HG03442 (cell line): ENCODE measurements around the gene FBXL19.

Experiments
- ATAC-seq: cut with Tn5 transposase; IDR thresholded peaks from one replicate; pipeline ENCODE4 v1.9.1; 2021; ENCODE audit warnings: mild to moderate bottlenecking, moderate library complexity; ENCODE audit not compliant: unreplicated experiment

The FBXL19 gene

DNA sequence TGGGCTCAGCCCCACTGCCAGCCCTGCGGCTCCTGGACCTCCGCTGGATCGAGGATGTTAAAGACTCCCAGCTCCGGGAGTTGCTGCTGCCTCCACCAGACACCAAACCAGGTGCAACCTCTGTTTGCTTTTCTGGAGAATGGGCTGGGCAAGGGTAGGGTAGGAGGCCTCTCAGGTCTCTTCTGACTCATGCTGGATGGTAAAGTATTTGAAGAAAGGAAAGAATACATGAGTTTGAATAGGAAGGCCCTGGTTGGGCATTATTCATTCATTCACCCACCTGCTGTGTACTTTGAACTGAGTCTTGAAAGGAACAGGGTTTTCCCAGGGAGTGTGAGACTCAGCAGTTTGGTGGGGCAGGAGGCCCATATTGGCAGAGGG lies 19.0 kb downstream of the FBXL19 start:
- ATAC-seq = no peak

DNA sequence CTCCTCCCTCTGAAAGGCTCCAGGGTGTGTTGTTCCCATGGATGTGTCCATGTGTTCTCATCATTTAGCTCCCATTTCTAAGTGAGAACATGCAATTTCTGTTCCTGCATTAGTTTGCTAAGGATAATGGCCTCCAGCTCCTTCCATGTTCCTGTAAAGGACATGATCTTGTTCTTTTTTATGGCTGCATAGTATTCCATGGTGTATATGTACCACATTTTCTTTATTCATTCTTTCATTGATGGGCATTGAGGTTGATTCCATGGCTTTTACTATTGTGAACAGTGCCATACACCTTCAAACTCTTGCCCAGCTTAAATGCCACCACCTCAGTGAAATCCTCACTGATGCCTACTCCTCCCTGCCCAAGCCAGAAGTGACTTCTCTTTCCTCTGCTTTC lies 21.0 kb downstream of the FBXL19 start:
- no peak for ATAC-seq

DNA sequence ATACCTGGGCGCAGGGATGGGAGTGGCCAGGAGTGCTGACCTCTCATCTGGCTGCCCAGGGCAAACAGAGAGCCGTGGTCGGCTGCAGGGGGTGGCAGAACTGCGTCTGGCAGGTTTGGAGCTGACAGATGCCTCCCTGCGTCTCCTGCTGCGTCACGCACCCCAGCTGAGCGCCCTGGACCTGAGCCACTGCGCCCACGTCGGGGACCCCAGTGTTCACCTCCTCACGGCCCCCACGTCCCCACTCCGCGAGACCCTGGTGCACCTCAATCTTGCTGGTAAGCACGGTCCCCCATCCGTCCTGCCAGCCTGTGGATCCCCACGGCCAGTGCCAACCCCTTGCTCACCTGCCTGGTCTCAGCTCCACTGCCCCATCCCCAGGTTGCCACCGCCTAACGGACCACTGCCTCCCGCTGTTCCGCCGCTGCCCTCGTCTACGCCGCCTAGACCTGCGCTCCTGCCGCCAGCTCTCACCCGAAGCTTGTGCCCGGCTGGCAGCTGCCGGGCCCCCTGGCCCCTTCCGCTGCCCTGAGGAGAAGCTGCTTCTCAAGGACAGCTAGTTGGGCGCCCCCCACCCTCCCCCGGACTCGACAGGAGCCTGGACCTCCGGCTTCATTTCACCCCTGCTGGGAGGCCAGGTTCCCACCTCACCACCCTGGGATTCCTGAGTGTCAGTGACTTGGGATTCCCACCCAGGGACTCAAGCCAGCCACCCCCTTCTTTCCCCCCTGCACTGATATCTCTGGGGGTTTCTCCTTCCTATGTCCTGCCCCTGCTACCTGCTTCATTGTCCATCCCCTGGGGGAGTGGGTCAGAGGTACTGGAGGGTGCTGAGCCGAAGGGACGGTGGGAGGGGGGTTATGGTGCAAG lies 23.5 kb downstream of the FBXL19 start:
- no peak for ATAC-seq

DNA sequence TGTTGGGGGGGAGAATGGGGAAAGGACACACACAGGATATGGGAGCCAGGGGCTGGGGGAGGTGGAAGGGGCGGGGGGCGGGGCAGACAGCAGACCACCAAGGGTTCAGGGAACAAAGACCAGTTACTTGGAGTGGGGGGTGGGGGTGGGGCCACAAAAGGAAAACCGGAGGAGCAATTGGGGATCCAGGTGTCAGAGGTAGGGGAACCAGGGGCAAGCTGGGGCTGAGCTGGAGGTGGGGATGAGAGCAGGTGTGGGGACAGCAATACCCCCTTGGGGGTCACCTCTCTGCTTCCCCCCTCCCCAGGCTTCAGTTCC lies 24.1 kb downstream of the FBXL19 start:
- ATAC-seq = no peak

DNA sequence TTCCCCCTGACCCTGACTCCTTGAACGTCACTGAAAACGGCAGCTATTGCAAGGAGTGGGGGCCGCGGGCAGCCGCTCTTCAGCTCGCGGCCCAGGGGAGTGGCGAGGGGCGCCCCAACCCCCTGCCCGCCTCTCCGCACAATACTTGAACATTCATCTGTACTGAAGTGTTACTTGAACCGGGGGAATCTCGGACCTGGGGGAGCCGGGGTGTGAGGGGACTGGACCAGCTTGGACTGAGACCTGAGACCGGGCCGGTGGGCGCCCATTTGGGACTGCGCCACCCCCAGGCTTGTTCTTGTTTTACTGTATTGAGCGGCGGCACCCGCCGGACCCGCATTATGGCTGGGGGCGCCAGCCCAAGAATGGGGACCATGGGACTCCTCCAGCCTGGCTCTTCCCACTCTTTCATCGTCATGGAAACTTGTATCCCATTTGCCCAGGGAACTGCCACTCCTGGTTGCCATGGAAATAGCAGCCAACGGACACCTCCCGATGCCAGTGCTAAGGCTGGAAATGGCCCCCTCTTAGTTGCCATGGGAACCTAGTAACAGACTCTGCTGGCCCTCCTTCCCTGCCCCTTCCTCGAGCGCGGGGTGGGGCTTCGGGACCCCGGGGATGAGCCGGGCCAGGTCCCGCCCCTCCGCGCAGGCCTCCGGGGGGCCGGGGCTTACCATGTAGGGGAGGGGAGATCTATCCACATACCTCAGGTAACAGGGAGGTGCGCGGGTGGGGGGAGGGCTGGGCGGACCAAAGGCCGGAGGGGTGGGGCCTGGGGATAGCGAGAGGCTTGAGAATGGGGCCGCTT lies 24.7 kb downstream of the FBXL19 start:
- ATAC-seq = no peak

DNA sequence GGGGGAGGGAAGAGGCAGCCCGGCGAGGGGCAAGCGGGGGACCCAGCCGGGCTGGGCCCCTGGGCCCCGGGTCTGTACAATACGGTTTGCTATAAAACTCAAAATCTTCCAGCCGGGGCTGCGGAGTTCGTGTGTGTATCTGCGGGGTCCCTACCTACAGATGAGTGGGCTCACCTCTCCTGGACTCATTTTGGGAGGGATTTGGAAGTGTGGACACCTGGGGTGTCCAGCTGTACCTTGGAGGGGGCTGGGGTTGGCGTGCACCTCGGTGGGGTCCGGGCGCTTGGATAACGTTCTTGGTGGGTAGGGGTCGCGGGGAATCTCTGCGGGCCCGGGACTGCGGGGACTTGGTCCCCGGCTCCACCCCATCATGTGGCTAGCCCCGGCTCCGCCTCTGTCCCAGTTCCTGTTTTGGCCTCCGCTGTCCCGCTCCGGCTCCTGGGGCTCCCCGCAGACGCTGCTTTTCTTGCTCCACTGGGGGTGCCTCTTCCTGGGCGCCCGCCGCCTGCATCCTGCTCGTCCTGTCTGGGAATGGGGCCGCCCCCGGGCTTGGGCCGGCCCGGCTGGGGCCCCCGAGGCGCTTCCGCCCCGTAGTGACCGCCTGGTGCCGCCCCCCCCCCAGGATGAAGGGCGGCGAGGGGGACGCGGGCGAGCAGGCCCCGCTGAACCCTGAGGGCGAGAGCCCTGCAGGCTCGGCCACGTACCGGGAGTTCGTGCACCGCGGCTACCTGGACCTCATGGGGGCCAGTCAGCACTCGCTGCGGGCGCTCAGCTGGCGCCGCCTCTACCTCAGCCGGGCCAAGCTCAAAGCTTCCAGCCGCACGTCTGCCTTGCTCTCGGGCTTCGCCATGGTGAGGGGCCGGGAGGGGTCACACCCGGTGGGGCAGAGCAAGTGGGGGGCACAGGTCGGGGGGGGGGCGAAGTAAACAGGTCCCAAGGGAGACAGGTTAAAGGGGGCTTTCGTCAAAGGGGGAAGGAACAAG lies 25.6 kb downstream of the FBXL19 start, which contains the start of gene ORAI3:
TSS of gene ORAI3 (plus strand) at position 402 of the 983 bp plus-strand sequence. CDS start at position 624, 222 bp downstream.
- peak; percentile 63 for ATAC-seq

DNA sequence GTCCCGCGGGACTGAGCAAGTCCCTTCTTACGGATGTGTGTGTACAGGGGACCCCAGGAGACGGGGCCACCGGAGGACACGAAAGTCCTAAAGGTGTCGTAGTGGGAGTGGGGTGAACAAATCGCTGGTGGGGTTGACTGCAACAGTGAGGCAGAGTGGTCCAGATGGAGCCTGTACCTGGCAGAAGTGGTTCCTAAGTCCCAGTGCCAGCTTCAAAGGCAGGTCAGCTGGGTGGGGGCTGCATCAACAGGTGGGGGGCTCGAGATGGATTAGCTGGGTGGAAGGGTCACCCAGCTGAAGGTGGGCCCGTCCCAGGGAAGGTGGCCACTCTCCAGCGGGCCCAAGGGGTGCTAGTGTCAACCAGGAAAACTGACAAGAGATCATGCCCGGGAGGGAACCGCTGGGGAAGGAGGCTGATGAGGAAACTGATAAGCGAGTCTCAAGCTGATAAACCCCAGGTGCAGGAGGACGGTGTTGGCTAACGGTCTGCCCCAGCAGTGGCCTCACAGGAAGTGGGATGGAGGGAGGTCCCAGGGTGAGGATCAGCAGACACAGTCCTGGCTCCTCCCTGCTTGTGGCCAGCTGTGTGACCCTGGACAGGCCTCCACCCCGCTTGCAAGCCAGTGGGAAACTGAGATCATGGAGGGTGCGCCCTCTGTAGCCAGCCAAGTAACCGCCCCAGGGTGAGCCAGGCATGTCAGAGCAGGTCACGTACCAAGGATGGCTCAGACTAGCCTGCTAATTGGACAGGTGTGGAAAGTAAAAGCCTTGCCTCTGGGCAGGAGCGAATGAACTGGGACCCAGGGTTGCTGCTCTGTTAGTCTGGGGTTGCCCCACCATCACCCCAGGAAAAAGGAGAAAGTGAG lies 26.5 kb downstream of the FBXL19 start:
- ATAC-seq = peak; percentile 56

DNA sequence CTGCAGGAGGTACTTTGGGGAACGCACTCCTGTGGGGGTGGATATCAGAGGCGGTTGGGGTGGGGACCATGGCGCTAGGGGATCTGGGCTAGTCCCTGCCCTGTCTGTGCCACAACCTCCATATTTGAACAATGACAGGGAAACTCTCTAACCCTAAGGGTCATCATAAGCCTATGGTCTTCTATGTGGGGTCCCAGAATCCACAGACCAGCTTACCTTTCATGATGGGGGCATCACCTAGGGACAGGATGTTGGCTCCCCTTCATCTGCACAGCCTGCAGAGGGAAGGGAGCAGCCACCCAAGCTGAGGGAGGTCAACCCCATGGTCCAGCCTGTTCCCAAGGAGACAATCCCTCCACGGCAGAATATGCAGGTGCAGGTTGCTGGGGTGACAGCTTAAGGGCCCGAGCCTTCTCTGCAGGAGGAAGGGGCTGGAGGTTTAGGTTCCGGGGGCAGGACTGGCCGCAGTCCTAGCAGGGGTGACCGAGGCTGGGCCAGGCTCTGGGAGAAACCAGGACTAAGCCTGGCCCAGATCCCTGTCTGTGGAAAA lies 27.2 kb downstream of the FBXL19 start:
- no peak for ATAC-seq

DNA sequence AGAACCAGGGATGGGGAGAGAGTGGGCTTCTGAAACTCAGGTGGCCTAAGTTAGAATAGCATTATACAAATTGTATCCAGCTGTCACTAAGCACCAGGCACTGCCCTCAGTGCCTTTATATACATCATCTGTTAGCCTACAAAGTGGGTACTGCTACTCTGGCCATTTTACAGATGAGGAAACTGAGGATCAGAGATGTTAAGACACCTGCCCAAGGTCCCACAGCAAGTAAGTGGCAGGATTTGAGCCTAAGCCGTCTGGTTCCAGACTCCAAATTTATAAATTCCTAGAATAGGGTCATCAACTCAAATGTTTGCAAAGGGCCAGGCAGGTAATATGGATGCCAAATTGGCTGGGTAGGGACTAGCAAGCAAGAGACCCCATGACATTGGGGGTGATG lies 27.8 kb downstream of the FBXL19 start:
- ATAC-seq = no peak

DNA sequence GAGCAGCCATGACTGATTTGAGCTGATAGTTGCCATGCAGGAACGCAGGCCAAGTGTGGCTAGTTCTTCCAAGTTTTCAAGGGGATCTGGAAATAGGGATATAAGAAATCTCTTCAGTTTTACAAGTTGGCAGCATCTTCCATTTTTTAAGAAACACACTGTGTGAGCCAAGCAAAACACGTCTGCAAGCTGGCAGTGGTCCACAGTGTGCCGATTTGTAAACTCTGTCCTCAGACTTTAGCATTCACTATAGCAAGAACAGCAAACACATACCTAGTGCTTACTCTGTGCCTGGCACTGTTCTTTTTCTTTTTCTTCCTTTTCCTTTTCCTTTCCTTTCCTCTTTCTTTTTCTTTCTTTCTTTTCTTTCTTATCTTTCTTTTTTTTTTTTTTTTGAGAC lies 28.4 kb downstream of the FBXL19 start:
- no peak for ATAC-seq

DNA sequence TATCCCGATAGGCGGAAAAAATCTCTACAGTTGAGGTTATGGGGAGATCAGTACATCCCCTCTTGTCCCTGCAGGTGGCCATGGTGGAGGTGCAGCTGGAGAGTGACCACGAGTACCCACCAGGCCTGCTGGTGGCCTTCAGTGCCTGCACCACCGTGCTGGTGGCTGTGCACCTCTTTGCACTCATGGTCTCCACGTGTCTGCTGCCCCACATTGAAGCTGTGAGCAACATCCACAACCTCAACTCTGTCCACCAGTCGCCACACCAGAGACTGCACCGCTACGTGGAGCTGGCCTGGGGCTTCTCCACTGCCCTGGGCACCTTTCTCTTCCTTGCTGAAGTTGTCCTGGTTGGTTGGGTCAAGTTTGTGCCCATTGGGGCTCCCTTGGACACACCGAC lies 29.7 kb downstream of the FBXL19 start:
- ATAC-seq = no peak

DNA sequence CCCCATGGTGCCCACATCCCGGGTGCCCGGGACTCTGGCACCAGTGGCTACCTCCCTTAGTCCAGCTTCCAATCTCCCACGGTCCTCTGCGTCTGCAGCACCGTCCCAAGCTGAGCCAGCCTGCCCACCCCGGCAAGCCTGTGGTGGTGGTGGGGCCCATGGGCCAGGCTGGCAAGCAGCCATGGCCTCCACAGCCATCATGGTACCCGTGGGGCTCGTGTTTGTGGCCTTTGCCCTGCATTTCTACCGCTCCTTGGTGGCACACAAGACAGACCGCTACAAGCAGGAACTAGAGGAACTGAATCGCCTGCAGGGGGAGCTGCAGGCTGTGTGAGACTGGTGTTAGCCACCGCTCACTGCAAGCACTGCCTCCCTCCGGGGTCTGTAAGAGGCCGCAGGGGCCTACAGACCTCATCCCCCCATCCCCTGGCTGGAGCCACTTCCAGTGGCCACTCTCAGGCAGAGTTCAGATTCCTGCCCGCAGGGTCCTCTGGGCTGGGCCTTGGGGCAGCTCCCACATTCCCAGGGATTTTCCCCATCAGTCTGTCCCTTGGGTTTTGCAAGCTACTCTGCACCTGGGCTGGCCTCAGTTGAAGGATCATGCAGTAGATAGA lies 30.2 kb downstream of the FBXL19 start:
- ATAC-seq = no peak

DNA sequence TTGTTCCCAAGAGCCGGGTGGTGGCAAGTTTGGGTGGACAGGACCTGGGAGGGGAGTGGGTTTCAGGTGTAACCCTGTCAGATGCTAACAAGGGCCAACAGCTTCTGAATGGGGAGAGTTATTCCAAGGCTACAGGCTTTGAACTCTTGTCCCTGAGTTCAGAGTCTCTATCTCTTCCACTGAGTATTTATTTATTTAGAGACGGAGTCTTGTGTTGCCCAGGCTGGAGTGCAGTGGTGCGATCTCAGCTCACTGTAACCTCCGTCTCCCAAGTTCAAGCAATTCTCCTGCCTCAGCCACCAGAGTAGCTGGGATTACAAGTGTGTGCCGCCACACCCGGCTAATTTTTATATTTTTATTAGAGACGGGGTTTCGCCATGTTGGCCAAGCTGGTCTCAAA lies 31.6 kb downstream of the FBXL19 start:
- no peak for ATAC-seq

DNA sequence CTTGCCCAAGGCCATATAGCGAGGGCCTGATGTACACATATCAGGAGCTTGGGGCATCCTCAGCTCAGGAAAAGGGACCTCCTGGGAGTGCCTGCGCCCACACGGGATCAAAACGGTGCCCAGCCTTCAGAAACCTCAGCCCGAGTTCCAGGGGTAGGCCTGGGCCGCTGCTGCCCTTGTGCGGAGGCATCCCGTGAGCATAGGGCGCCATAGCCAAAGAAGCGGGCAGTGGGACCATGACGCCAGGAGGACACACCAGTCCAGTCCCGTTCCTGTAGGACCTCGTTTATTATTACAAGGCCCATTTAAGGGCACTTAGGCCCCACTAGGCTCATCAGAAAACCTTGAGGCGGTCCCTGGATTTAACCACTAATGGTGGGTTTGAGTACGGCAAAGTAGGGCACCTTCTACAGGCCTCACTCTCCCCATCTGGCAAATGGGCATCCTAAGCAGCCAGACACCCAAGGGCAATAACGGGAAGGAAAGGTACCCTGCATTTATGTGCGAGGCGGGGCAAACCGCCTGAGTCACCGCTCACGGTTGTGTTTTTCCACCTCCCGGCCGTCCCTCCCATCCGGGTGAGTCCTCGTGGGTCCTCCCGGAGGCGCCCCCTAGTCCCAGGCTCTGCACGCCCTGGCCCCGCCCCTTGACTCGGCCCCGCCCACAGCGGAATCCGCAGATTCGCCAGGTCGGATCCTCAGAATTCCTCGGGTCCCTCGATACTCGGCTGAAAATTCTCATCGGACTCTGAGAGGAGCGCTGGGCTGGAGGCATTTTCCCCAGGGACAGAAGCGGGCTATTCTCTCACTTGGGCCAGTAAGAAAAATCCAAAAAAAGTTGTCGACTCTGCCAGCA lies 33.5 kb downstream of the FBXL19 start:
- ATAC-seq = peak; percentile 36

DNA sequence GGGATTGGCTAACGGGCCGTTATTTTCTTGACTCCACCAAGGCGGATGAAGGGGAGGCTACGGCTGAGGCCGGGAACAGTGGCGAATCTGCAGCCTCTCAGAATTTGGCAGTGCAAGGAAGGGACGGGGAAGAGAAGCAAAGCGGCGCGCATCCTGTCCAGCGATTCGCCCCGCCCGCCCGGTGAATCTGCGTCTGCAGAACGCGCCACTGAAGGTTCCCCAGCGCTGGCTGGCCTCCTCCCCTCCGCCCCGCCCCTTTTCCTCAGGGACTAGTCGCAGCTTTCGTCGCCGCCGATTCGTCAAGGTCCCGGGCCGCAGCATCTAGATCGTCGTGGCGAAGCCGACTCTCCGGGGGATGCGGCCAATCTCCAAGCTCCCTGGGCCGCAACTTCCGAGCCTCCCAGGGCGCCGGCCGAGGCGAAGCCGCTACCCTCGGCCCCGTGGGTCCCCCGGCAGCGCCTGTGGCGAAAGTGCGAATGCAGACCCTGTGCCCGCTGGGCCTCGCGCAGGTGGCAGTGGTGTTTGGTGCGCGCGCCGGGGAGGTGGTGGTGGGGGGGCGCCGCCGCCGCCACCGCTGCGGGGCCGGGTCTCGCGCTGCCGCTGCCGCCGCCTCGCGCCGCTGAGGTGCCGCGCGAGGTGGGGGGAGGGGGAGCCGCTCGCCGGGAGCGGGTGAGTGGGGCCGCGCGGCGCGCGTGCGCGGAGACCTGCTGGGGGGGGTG lies 34.2 kb downstream of the FBXL19 start, which contains the start of gene SETD1A:
TSS of gene SETD1A (plus strand) at position 299 of the 719 bp plus-strand sequence. CDS start 978 bp downstream, outside the sequence.
- ATAC-seq = peak; percentile 60

DNA sequence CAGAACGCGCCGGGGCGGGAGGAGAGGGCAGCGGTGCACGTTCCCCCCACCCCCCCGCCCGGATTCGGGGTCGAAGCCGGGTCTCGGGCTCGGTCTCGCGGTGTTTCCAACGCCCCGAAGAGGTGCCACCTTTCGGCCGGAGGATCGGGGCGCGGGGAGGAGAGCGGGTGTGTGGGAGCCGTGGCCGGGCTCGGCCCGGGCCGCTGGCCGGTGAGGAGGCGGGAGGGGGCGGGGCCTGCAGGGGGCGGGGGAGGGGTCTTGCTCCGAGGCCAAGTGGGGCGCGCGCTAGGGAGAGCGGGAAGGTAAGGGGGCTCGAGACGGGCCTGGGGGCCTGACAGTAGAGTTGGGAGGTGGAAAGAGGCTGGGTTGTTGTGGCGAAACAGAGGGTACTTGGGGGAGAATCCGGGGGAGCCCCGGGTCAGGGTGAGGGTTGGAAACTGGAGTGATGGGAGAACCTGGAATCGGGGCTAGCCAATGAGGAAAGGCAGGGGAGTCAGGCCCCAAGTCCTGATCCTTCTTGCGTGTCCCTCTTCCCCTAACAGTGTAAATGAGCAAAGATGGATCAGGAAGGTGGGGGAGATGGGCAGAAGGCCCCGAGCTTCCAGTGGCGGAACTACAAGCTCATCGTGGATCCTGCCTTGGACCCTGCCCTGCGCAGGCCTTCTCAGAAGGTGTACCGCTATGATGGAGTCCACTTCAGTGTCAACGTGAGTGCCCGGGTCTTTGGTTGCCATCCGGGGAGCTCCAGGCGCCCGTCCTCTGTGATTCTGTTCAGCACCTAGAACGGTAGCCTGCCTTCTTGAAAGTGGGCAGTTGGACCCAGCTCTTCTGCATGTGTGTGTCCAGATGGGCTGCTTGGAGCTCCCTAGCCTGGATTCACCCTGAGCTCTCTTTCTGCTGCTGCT lies 35.1 kb downstream of the FBXL19 start:
- peak; percentile 33 for ATAC-seq

DNA sequence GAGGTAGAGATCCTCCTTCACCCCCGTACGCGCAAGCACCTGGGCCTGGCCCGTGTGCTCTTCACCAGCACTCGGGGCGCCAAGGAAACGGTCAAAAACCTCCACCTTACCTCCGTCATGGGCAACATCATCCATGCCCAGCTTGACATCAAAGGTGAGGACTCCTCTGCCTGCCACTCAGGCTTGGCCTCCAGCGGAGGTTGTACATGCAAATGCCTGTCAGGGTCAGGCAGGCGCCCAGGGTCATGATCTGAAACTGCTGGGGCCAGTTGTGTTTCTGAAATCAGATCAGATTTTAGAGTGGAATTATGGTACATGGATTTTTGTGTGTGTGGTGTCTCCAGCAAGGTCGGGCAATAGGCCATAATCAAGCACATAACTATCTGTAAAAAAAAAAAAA lies 38.0 kb downstream of the FBXL19 start:
- no peak for ATAC-seq
